BE2C (cell line): Measurements from ENCODE around the gene CDK17.
"Not testable (repeated sequence)": the region's sequence is repeated elsewhere in the genome, so short reads cannot be mapped to it uniquely, and the experiment has no call there.

Experiments used
- DNase-seq: peaks from one replicate; pipeline ENCODE4 v3.0.0-alpha.2; 2020
- H3K27me3 ChIP-seq: fragments of 250-450 bp; sonication (Bioruptor Pico); 2 replicates; pipeline ENCODE4 v1.5.1; 2020; ENCODE audit warnings: mild to moderate bottlenecking
- H3K36me3 ChIP-seq: fragments of 250-450 bp; sonication (Bioruptor Pico); 2 replicates; pipeline ENCODE4 v1.5.1; 2020; ENCODE audit warnings: mild to moderate bottlenecking
- H3K4me1 ChIP-seq: fragments of 250-450 bp; sonication (Bioruptor Pico); 2 replicates; pipeline ENCODE4 v1.5.1; 2020
- H3K4me3 ChIP-seq: 2 replicates; pipeline ENCODE4 v1.5.1; 2011; ENCODE audit warnings: low read depth, low read length
- H3K9me3 ChIP-seq: fragments of 250-450 bp; sonication (Bioruptor Pico); 2 replicates; pipeline ENCODE4 v1.5.1; 2020
- CTCF ChIP-seq: IDR thresholded peaks from 2 replicates; pipeline ENCODE4 v1.5.1; 2012; ENCODE audit warnings: mild to moderate bottlenecking, low read depth, low read length

Gene CDK17

GRCh38 chr12:96347130-96347699, 53.0 kb downstream of the CDK17 start:
- Histone ChIP-seq H3K27me3 (no peaks in the 10 kb centered on the region), H3K9me3 (no peaks in the 10 kb centered on the region), H3K4me3 (no peak overlapping the region), H3K36me3 (no peaks in the 10 kb centered on the region), H3K4me1 (peaks cover 2% of the 10 kb centered on the region; the same call in 1 of the 2 replicates)
- no peak for TF ChIP-seq CTCF
- DNase-seq, result no peak

- not testable (repeated sequence) for DNase-seq, H3K4me3 ChIP-seq
These were observed 53.5 kb downstream of the CDK17 start for GRCh38 chr12:96346716-96347115.

GRCh38 chr12:96344124-96344695, 56.0 kb downstream of the CDK17 start:
- Histone ChIP-seq H3K4me1 (no peaks in the 10 kb centered on the region), H3K27me3 (no peaks in the 10 kb centered on the region), H3K9me3 (no peaks in the 10 kb centered on the region), H3K4me3 (no peak overlapping the region), H3K36me3 (no peaks in the 10 kb centered on the region)
- DNase-seq, result no peak
- no peak for TF ChIP-seq CTCF

More at GRCh38 chr12:96346716-96347115, 53.5 kb downstream of the CDK17 start:
- H3K27me3 ChIP-seq, H3K4me1 ChIP-seq, H3K36me3 ChIP-seq, H3K9me3 ChIP-seq: not testable (repeated sequence)

GRCh38 chr12:96343347-96343954, 56.8 kb downstream of the CDK17 start:
- Histone ChIP-seq H3K9me3 (no peaks in the 10 kb centered on the region), H3K4me3 (no peak overlapping the region), H3K27me3 (no peaks in the 10 kb centered on the region), H3K36me3 (no peaks in the 10 kb centered on the region), H3K4me1 (no peaks in the 10 kb centered on the region)
- TF ChIP-seq CTCF, result no peak
- DNase-seq, result no peak

- H3K27me3 ChIP-seq, H3K4me1 ChIP-seq, H3K4me3 ChIP-seq, DNase-seq, H3K36me3 ChIP-seq, H3K9me3 ChIP-seq: not testable (repeated sequence)
These were observed 60.6 kb downstream of the CDK17 start for GRCh38 chr12:96339666-96340065.

- TF ChIP-seq CTCF, result no peak
- H3K4me1 ChIP-seq, result no peaks in the 10 kb centered on the region
- H3K27me3 ChIP-seq, result no peaks in the 10 kb centered on the region
- DNase-seq, result no peak
- no peaks in the 10 kb centered on the region for H3K36me3 ChIP-seq
- no peak overlapping the region for H3K4me3 ChIP-seq
- no peaks in the 10 kb centered on the region for H3K9me3 ChIP-seq
These were observed 61.3 kb downstream of the CDK17 start for GRCh38 chr12:96338852-96339471.

GRCh38 chr12:96337953-96338352, 62.3 kb downstream of the CDK17 start:
- TF ChIP-seq CTCF, result no peak

More at GRCh38 chr12:96337953-96338352, 62.3 kb downstream of the CDK17 start:
- no peak for DNase-seq
- Histone ChIP-seq H3K36me3 (no peaks in the 10 kb centered on the region), H3K4me1 (no peaks in the 10 kb centered on the region), H3K4me3 (no peak overlapping the region), H3K27me3 (no peaks in the 10 kb centered on the region), H3K9me3 (no peaks in the 10 kb centered on the region)
